ENCODE measurements around the gene ABCC1.
"Not testable (repeated sequence)": the region's sequence is repeated elsewhere in the genome, so short reads cannot be mapped to it uniquely, and the experiment has no call there.

ABCC1 gene

GRCh38 chr16:16092925-16093627 is 143.7 kb downstream of the ABCC1 start:
- no peak for DNase-seq

- no peak for DNase-seq
Measured at GRCh38 chr16:16093628-16094332, 144.4 kb downstream of the ABCC1 start.

GRCh38 chr16:16095646-16096045 is 146.2 kb downstream of the ABCC1 start:
- DNase-seq: no peak

GRCh38 chr16:16096121-16096857 is 146.9 kb downstream of the ABCC1 start:
- no peak for DNase-seq

GRCh38 chr16:16096858-16097213 is 147.4 kb downstream of the ABCC1 start:
- no peak for DNase-seq

- no peak for DNase-seq
Measured at GRCh38 chr16:16099320-16099719, 149.9 kb downstream of the ABCC1 start.

GRCh38 chr16:16100631-16101030 is 151.2 kb downstream of the ABCC1 start:
- DNase-seq: no peak

- DNase-seq: no peak
Measured at GRCh38 chr16:16101585-16101984, 152.2 kb downstream of the ABCC1 start.

- DNase-seq: no peak
Measured at GRCh38 chr16:16102738-16103137, 153.3 kb downstream of the ABCC1 start.

GRCh38 chr16:16104132-16104803 is 154.9 kb downstream of the ABCC1 start:
- DNase-seq: not testable (repeated sequence)

GRCh38 chr16:16104804-16105141 is 155.4 kb downstream of the ABCC1 start:
- not testable (repeated sequence) for DNase-seq

- no peak for DNase-seq
Measured at GRCh38 chr16:16105646-16106045, 156.2 kb downstream of the ABCC1 start.

- DNase-seq: no peak
Measured at GRCh38 chr16:16106466-16106865, 157.1 kb downstream of the ABCC1 start.

GRCh38 chr16:16107839-16108238 is 158.4 kb downstream of the ABCC1 start:
- no peak for DNase-seq

- no peak for DNase-seq
Measured at GRCh38 chr16:16108759-16109158, 159.3 kb downstream of the ABCC1 start.

GRCh38 chr16:16109453-16110110 is 160.2 kb downstream of the ABCC1 start:
- no peak for DNase-seq

- DNase-seq: no peak
Measured at GRCh38 chr16:16110111-16110490, 160.7 kb downstream of the ABCC1 start.

GRCh38 chr16:16111639-16112038 is 162.2 kb downstream of the ABCC1 start:
- DNase-seq: no peak

- no peak for DNase-seq
Measured at GRCh38 chr16:16112450-16113053, 163.1 kb downstream of the ABCC1 start.

- DNase-seq: no peak
Measured at GRCh38 chr16:16113076-16113475, 163.7 kb downstream of the ABCC1 start.

- DNase-seq: no peak
Measured at GRCh38 chr16:16116841-16117240, 167.4 kb downstream of the ABCC1 start.

- DNase-seq: no peak
Measured at GRCh38 chr16:16118337-16118736, 168.9 kb downstream of the ABCC1 start.

GRCh38 chr16:16120044-16120381 is 170.6 kb downstream of the ABCC1 start:
- no peak for DNase-seq
